Cardiac septum (tissue), 1 donor: ENCODE measurements around the gene BRINP1. TPM values are rescaled to one million over a fixed set of nuclear protein-coding genes. Genes with fewer than 3 reads are reported as not detected.

Experiments
- DNase-seq: peaks from one replicate; pipeline ENCODE4 v3.0.0-alpha.2; 2020; ENCODE audit warnings: low spot score
- intact Hi-C: fragments of 100-400 bp; cut with DNase I; formaldehyde crosslinking; loops from one replicate; pipeline ENCODE4 v1.14.0; 2022
- total RNA-seq: library from RNA; stranded (reverse); fragmentation: NEBNext Ultra II Directional; extraction: Animal tissue kit (Norgen Biotek cat#: 25700); gene quantifications from one replicate; pipeline ENCODE4 v1.2.1, GENCODE V29; 2021
- donor health status: DM: no; HTN: no; CAD: no.

The BRINP1 gene
- total RNA-seq, 1 donor from 2014 or later: 1.7 TPM

DNA sequence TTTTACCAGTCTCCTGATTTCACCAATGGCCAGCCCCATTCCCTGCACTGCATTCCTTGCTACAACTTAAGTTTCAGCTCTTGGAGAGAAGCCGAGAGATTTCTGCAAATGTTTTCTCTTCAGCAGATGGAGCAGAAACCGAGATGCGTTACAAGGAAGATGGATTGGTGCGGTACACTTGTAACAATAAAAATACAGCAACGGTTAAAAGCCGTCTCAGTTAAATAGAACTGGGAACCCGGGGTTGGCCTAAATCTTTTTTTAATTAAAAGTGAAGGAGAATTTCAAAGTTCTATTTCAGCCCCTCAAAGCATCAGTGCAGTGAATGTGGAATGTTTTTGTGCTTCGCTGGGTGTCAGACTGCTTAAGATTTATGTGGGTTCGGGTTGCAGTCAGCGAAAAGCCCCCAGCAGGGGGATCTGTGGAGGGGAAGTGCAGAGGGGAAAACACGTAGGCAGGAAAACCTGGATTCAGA, 19.8 kb downstream of the BRINP1 start:
- no peak for DNase-seq

DNA sequence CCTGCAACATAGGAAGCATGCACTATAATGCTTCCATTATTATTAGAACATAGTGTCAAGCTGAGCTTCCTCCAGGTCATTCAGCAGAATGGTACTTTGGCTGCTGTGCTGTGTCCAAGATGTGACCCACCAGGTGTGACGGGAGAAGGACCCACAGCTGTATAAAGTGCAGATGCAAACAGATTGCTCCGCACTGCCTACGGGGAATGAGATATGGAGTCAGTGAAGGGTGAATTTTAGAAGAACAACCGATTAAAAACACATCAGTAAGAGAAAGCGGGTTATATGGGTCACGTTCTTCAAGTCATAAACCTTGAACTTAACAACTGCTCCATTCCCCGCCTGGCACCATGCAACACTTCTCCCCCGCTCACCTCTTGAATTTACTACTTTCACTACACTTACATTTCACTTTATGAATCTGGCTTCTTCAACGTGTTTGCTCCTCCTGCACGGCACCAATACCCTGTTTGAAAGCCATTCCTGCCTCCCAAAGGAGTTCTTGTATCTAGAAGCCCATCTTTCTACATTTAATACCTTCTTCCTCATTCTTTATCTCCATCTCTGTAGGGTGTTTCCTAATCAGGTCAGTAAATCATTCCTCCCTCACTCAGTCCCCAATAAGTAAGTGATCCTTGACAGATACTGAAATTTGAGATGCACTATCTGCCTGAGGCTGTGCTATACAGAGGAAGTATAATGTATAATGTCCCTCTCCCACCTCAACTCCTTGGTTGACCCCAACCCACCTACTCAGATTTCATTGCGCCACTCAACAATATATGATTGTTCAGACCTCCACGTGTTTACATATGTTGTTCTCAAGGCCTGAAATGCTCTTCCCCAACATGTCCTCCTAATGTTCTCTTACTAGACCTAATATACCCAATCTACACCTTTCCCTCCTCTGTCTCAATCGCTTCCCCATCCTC, 25.9 kb downstream of the BRINP1 start:
- intact Hi-C loops: no loop called here
- no peak for DNase-seq

More for the DNA sequence above, 19.8 kb downstream of the BRINP1 start:
- intact Hi-C loops: no loop called here

DNA sequence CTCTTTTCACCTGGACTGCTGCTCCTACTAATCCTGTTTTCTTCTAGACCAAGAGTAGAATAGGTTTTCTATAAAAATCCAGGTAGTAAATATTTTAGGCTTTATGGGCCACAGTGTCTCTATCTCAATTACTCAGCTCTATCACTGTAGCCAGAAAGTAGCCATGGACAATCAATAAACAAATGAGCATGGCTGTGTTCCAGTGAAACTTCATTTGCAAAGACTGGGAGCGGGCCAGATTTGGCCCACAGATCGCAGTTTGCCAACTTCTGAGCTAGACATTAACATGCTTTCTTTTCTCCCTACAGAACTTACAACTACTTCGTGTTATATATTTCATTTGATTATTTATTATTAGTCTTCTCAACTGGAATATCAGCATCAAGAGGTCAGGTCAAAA, 30.2 kb downstream of the BRINP1 start:
- intact Hi-C loops: no loop called here
- no peak for DNase-seq

DNA sequence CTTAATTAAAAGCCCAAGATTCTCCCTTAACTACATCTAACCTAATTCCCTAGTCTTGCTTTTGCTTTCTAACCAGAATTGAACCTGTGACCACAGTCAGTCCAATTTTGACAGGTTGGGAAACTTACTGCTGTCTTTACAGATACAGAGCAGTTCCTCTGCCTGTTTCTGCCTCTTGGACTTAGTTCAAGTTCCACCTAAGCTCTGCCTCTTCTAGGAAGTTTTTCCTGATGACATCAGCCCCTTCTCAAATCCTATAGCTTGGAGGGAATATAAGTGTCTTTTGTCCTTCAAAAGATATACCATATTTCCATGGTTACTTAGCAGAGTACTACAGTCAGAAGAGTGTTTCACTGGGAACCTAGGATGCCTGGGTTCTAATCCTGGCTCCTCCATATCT, 31.7 kb downstream of the BRINP1 start:
- intact Hi-C loops: no loop called here
- DNase-seq: no peak

DNA sequence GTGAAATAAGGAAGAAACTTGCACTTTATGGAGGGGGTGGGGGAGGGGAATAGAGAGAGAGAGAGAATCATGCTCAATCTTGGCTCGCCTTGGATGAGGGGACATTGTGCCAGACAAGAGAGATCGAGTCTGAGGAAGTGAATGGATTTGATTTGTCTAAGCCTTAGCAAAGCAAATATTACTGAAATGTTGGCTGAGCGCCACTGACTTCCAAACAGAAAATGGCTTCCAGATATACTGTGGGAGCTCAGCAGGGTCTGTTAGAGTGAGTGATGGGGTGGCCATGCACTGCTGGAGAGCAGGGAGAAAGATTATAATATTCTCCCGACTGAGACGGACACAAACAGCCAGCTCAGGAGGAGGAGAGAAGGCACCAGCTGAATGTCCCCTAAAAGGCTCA, 34.5 kb downstream of the BRINP1 start:
- DNase-seq: no peak
- intact Hi-C loops: no loop called here

DNA sequence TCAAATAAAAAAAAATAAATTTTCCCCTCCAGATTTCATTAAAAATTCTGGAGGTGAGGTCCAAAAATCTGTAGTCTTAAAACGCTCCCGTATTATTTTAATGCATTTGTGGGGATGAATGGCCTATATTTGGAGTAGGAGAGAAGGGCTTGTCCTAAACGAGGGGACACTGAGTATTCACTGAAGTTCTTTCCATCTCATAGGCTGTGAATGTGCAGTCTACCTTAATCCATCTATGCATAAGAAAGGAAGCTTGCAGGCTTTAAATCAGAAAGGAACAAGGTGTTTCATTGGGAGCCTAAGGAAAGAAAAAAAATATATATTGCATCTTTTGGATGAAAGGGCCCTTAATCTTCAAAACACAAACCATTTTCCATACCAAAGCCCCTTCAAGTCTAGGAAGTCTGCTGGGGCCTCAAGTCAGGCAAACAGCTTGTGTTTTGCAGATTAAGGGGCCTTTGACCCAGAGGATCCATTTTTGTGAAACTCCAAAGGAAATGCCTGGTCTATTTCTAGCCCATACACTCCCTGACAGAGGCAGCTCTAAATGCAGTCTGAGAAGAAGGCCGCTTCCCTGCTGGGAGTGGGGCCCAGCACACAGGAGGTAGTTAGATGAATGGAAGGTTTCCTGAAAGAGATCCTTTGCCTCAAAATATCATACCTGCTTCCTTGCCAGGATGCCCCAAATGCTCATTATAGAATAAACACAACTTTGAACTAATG, 35.6 kb downstream of the BRINP1 start:
- intact Hi-C loops: no loop called here
- no peak for DNase-seq

DNA sequence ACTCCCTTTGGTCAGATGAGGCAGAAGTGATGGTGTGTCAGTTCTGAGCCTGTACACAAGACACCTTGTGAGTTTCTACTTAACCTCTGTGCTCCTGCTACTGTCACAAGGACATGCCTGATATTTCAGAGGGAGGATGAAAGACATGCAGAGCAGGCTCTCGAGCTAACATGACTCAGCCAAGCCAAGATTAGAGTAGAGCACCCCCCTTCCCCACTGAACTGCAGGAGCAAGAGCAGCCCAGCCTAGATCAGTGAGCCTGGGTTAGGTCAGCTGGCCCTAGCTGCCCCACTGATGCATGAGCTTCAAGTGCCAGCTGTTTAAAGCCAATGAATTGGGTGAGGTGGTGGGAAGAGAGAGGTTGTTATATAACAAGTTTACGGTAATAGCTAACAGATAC, 36.7 kb downstream of the BRINP1 start:
- no peak for DNase-seq
- intact Hi-C loops: no loop called here

DNA sequence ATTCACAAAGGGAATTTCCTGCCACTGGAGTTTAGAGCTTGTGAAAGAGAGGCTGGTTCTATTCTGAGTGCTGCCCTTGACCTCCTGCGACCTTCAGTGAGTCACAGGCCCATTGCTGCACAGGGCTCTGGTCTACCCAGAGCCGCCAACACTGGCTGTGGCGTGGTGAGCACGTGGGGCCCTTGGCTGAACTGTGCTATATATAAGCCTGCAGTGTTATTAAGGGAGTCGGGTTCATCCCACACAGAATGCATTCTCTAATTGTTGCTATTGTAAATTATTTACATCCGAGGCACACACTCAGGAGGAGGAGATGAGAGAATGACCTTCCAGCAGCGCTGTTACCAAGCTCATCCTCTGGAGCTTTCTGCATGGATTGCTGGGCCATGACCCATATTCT, 47.1 kb downstream of the BRINP1 start:
- no peak for DNase-seq
- intact Hi-C loops: no loop called here

DNA sequence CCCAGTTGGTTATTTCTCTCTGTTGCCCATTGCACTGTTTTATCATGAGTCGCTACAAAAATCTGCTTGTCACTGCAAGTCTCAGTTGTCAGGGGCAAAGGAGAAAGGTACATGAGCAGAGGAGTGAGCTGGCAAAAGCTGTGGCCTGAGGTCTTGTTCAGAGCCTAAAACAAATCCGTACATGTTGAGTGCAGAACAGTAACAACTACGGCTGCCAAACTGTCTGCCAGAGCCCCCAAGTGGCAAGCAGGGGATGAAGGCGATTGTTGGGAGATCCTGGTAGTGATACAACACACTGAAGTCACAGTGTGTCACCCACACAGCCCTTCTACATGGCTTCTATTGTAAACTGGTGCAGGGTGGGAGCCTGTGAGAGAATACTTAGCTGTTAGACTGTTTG, 50.9 kb downstream of the BRINP1 start:
- intact Hi-C loops: no loop called here
- no peak for DNase-seq

DNA sequence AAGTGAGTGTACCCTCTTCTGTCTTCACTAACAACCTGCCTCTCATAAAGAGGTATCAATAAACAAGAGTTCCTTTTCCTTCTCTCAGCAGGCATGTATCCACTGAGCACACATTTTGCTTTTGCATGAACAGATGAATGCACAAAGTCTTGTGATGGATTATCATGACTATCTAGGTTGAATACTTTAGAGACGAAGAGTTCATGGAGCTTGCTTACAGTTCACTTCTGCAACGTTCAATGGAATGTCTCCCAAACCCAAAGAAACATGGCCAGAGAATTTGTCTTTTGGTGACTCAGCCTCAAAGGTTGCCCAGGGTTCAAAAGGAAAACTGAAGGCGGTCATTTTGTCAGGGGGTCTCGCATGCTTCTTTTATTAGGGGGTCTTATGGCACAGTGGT, 55.4 kb downstream of the BRINP1 start:
- DNase-seq: no peak
- intact Hi-C loops: no loop called here

DNA sequence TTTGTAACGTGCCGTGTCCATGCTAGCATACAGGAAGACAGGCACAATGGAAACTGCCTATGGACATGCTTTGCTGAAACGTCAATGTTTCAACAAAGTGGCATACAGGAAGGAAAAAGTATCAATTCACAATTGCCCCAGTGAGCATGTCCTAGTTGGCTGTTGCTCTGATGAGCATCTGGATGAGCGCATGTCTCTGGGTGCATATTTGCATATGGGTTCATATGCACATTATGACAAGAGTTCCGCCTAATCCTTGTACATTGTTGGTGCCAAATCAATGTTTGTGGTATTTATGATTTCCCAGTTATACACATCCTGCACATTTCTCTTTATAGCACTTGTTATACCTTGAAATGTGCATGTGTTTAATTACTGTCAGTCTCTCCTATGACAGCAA, 58.5 kb downstream of the BRINP1 start:
- intact Hi-C loops: no loop called here
- DNase-seq: no peak

DNA sequence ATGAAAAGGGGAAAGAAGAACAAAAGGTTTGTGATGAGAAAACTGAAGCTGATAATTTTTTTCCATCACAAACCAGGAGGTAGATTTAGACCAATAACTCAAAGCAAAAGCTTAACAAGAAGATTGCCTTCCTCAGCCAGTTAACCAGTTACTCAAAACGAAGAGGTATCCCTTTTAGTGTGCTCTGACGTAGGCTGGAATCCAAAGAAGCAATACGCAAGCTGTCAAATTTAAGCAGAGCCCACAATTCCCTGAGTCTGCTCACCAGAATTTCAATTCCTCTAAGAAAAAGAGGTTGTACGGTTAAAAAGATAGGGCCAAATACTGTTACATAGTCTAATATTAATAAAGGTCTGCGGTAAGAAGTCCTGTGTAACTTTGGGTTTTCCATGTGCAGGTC, 61.8 kb downstream of the BRINP1 start:
- no peak for DNase-seq
- intact Hi-C loops: no loop called here

DNA sequence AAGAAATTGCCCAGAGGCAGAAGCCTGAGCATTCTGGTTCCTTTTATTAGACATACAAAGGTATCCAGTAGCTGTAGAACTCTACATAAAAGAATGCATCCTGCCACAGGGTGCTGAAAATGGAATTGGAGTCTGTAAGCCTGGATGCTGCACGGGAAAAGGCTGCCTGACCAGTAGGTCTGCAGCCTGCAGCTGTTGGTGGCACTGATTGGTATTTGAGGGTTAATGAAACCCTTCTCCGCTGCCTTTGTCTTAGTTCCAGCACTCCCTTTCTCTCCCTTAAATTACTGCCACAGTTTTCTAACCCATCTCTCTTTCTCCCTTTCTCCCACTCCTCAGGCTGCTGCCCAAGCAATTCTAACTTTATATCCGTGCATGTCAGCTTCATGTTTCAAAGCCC, 64.7 kb downstream of the BRINP1 start:
- intact Hi-C loops: no loop called here
- no peak for DNase-seq

DNA sequence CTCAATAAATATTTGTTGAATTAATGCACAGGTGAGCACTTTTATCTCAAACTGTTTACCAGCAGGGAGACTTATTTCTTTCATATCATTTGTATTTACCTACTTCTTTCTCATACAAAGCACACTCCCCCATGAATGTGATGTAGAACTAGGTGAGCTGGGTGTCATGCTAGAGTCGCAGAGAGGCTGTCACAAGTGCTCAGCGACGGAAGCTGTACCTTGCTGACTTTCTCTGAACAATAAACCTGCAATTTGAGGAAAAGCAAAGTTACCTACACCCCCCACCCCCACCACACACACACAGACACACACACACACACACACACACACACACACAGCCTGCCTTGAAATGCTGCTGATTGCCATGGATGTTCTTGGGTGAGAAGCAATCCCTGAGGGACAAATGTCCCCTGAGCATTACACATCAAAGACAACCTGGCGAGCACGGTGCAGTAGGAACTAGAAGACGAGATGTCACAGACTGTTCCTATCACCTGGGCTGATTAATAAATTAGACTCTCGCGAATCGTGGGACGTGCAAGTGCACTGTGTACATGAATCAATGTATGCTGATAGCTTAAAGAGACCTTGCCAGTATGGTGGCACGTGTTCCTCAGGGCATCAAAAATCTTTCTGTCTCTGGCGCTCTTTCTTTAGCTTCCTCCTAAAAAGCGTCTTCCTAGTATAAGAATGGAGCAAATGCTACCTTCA, 66.1 kb downstream of the BRINP1 start:
- DNase-seq: no peak
- intact Hi-C loops: no loop called here

DNA sequence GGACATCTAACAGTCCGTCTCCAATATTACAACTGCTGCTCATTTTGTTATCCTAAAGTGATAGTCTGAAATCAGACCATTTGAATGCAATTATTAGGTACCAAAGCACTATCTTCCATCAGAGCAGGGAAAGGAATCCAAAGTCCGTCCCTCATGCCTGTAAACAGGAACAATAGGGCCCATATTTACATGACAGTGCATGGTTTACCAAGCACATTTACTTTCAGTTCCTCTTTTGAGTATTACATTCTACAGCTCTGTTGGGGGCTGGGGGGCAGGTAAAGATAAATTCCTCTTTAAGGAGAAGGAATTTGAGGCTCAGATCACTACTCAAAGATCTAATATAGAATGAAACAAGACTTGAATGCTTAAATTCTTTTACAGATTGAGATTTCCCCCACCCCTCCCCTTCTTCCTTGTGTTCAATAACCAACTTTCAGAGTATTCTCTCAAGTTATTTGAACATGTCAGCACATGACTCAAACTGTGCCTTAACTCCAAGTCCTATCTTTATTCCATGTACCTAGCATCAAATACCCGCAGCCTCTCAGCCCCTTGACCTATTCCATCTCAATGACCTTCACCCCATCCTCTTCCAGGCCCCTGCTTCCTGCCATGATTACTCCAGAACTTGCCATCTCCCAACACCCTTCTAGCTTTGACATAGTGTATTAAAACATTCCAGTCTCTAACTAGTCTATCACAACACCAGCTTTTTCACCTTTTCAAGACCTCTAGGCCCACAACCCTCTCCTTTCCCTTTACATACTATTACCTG, 71.0 kb downstream of the BRINP1 start:
- DNase-seq: no peak
- intact Hi-C loops: no loop called here

DNA sequence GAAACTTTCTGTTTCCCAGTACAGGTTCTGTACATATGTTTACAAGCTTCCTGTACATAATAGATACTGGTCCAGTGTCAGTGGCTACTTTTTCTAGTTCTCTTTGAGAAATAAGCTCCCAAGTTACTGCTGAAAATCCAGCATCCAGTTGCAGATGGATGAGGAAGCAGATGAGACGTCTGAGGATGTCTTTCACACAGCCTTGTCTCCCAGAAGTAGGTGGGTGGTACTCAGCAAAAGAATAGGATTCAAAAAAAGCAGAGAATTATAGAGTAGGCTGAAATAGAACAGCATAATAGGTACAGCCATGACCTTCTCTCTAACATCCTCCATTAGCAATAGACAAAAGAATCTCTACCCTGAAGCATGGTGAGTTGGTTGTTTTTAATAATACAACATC, 77.7 kb downstream of the BRINP1 start:
- intact Hi-C loops: loop anchor here (2.0 kb wide), 1 partner anchor 463 kb away; no protein-coding TSS in a partner anchor

DNA sequence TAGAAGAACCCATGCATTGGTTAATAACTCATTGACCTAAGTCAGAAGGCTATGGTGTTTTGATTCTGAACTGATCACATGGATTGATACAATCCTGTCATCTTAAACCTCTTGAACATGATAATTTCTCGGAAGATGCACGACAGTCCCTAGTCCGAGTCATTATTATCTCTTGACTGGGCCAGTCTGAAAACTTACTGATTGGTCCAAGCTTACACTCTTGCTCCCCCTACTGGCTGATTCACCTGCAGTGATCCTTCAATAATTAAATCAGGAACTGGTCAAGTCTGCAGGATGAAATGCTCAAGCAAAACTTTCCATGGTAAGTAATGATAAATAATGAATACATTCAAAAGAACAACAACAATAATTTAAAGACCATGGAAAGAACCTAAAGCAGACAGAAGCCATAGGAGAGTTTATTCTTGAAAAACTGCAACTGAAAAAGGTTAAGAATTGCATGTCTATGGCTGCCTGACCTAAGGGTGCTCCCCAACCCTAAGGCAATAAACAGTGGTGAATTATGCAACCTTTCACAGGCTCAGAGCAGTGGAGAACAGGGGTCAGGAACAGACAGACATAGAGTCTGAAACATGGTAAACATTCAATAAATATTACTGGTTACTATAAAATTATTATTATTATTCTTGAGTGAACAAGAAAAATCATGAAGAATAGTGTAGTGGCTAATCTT, 79.3 kb downstream of the BRINP1 start:
- no peak for DNase-seq

More for the DNA sequence above, 77.7 kb downstream of the BRINP1 start:
- no peak for DNase-seq

DNA sequence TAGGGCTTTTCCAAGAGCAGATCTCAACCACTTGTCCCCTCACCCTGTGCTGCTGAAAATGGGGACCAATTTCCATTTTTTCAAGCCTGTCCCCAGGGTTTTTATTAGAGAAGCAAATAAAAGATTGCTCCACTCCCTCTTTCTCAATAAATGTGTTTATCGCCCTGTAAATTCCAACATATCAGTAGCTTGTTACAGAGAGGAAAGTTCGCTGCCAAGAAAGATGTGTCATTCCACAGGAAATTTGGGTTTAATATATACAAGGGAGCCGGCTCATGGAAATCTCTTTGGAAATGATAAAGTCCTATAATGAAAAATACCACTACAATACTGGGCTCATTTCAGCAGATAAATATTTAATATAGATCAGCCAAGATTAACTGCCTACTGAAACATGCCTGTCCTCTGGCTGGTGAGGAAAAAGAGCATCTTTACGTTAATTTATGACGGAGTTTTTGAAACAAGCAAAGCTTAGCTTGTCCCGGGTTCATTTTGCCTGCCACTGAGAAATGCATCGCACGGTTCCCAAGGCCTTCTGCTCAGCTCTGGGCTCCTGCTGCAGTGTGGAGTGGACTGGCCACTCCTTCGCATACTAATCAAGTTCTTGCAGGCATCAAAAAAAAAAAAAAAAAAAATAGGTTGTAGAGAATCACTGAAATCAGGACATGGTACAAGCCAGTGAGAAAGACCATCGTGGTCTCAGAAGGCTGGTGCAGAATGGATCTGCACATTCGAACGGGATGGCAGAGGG, 84.5 kb downstream of the BRINP1 start:
- intact Hi-C loops: no loop called here
- DNase-seq: no peak

More for the DNA sequence above, 79.3 kb downstream of the BRINP1 start:
- intact Hi-C loops: loop anchor here (2.0 kb wide), 1 partner anchor 461 kb away; no protein-coding TSS in a partner anchor
